NCI-H524 treated with DMSO at 0.1 percent for 48 hours (cell line): Measurements from ENCODE around the gene GJA5.
"Not testable (repeated sequence)": the region's sequence is repeated elsewhere in the genome, so short reads cannot be mapped to it uniquely, and the experiment has no call there.

ENCODE experiments used
- DNase-seq: peaks from one replicate; lab custom pipeline; 2025; lab: John Stamatoyannopoulos, UW

GJA5 gene

DNA sequence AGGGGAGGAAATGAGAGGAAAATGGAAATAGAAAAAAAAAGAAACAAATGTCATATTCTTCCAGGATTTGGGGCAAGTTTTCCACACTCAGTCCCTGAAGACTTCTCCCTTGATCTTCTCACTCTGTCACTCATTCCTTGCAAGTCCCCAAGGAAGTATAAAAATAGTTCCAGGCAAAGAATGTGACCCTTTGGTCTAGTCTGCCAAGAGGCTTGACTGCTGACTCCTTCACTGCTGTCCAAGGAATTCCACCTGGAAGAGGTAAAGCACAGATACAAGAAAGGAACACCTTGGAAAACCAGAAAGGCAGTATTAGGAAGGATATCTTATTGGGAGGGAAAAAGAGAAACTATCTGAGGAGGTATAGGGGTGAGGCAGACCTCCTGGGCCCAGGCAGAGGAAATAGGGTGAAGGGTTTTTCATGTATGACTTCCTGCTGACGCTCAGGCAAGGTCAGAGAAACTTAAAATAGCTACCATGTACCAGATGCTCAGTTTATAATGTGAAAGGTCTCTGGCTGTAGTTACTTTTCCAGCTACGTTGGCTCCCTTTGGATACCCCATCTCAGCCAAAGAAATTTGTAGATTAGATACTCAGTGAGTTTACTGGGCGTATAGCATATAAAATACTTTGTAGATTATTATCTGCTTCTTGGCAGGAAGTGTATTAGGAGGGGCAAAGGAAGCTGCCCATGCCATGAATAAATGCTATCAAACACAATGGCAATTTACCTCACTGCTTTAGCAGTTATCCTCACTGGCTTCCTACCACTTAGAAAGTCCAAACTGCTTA lies 2.0 kb upstream of the GJA5 start:
- DNase-seq: no peak

DNA sequence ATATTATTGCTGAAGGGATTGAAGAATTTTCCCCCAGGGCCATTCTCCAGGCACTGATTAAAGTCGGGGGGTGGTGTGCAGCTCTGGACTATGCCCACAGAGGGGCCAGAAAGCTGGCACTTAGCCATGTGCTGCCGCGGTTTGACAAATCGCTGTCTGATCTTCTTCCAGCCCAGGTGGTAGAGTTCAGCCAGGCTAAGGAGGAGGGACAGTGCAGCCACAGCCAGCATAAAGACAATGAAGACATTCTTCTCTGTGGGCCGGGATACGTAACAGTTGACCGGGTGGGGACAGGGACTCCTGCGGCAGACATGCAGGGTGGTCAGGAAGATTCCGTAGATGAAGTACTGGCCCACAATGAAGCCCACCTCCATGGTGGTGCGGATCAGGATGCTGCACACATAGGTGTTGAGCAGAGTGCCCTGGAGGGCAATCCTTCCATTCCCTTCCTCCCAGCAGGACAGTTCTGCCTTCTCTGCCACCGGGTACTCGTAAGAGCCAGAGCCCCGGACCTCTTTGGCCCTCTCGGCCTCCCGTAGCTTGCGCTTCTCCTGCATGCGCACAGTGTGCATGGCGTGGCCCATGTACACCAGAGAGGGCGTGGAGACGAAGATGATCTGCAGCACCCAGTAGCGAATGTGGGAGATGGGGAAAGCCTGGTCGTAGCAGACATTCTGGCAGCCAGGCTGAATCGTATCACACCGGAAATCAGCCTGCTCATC lies 1.9 kb downstream of the GJA5 start:
- DNase-seq: no peak

- no peak for DNase-seq
These were observed 3.1 kb downstream of the GJA5 start for GRCh38 chr1:147757015-147757990.

- no peak for DNase-seq
These were observed 4.1 kb downstream of the GJA5 start for GRCh38 chr1:147756341-147756740.

GRCh38 chr1:147754661-147755060 lies 5.7 kb downstream of the GJA5 start:
- DNase-seq: no peak

DNA sequence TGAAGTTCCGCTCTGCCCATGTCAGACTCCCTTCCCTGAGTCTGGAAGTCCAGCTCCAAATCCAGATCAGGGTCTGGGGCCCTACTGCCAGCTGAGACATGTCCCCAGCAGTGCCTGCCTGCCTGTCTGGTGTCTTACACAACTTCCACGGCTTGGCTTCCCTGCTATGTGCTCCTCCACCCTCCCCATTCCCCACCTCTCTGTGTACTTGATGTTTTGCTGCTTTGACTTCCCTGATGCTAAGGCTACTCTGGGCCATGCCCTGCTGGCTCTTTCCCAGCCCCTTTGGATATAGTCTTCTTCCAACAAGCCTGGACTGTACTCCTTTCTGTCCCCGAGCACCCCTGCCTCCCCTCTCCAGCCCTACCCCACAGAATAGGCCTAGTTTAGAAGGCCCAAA lies 7.3 kb downstream of the GJA5 start:
- no peak for DNase-seq

DNA sequence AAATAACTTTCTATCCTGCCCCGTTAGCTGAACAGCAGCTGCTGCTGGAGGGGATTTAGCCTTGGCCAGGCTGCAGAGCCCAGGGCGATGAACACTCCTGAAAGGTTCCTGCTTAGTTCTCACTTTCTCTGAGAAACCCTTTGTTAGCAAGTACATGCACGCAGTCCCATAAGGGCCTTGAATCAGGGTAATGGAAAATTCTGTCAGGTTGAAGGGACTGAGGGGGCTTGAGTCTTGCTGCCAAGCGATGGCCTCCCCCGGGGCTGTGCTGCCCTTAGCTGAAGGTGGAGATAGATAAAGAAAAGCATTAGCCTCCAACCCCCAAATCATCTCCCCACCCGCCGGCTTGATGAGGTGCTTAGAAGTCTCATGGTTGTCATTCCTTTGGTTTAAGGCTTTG lies 7.9 kb downstream of the GJA5 start:
- no peak for DNase-seq

GRCh38 chr1:147751346-147751745 lies 9.1 kb downstream of the GJA5 start:
- DNase-seq: no peak

DNA sequence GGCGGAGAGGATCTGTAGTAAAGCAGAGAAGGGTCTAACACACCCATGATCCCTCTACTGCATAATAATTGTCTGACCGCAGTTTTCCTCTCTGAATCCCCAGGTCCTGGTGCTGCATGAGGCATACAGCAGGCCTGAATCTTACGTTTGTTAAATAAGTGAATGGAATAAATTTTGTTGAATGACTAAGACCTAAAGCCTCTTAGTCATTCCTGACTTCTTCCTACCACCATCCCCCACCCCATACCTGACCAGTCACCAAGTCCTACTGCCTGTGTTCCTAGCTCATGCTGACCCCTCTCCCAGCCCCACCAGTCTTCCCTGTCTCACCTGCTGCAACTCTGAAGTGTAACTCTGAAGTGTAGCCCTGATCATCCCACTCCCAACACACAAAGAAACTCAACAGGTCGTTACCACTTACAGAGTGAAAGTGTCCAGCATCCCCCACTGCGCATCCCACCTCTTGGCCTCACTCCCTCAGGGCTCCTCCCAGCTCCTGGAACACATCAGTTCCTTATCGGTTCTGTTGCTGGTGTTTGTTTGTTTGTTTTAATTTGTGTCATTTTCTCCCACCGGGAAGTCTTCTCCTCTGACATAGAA lies 9.7 kb downstream of the GJA5 start:
- no peak for DNase-seq

- no peak for DNase-seq
These were observed 10.6 kb downstream of the GJA5 start for GRCh38 chr1:147749792-147750191.

GRCh38 chr1:147748676-147749350 lies 11.6 kb downstream of the GJA5 start:
- no peak for DNase-seq

DNA sequence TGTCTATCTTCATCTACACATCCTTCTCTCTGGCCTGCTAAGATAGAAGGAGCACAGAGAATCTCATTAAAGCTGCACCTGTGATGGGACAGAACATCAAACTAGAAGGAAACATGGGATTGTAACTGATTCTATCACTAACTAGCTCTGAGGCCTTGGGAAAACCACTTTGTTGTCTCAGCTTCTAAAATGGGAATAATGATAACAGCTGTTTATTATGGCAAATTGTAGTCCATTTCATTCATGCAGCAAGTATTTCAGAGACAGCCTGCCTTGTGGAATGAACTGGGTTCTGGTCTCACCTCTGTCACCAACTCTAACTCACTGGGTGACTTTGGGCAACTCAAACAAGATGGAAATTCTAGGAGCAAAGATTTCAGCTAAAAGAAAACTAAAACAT lies 12.4 kb downstream of the GJA5 start:
- DNase-seq: no peak

- DNase-seq: no peak
These were observed 15.1 kb downstream of the GJA5 start for GRCh38 chr1:147745271-147745670.

- no peak for DNase-seq
These were observed 19.3 kb downstream of the GJA5 start for GRCh38 chr1:147741065-147741464.

DNA sequence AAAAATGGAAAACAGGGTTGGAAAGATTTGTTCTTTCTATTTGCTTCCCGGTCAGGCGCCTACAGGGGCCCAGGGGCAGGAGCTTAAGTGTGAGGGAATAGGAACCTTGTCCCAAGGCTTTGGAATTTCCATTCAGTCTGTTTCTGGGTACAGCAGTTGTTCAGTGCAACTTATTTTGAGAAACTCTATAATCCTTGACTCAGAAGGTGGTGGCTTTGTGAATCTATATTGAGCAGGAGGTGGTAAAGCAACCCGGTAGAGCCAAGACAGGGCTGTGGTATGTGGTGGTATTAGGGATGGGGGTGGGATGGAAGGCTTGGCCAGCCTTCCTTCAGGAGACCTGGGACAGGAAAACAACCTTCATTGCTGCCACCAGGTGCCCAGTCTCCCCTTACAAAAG lies 20.0 kb downstream of the GJA5 start:
- no peak for DNase-seq

GRCh38 chr1:147738739-147739476 lies 21.5 kb downstream of the GJA5 start:
- DNase-seq: no peak

DNA sequence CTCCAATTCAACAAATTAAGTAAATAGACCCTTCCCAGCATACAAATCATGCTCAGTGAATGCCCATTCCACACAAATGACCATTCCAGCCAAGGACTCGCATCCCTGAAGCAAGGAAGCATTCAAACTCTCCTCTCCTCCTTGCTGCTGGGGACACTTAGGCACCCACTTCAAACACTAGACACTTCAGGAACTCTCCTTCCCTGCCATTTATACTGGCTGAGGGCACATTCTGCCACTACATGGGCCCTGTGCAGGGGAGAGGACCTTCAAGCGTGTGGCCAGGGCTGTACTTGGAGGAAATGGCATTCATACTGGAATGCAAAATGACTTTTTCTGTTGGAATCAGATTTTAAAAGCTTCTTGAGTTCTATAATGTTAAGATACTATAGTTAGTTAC lies 22.3 kb downstream of the GJA5 start:
- no peak for DNase-seq

DNA sequence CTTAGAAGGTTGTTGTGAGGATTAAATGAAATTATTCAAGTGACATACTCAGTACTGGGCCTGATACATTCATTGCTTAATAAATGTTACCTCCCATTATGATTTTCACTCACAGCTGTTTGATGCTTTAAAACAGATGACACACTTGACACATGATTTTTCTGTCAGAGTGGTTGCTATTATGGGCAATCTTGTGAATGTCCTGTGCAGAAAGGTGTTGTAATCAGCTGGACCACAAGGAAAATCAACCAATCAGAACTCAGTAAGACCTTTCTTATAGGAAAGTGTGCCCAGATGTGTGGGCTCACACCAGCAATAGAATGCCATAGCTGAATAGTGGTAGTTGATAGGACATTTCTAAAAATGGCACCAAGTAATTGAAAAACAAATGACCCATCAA lies 23.5 kb downstream of the GJA5 start:
- DNase-seq: no peak

GRCh38 chr1:147735423-147735822 lies 25.0 kb downstream of the GJA5 start:
- DNase-seq: no peak

DNA sequence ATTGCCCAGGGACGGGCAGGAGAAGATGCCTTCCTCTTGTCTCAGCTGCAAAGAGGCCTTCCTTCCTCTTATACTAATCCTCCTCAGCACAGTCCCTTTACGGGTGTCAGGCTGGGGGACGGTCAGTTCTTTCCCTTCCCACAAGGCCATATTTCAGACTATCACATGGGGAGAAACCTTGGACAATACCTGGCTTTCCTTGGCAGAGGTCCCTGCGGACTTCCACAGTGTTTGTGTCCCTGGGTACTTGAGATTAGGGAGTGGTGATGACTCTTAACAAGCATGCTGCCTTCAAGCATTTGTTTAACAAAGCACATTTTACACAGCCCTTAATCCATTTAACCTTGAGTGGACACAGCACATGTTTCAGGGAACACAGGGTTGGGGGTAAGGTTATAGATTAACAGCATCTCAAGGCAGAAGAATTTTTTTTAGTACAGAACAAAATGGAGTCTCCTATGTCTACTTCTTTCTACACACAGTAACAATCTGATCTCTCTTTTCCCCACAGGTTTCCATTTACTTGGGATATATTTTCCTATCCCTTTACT lies 26.0 kb downstream of the GJA5 start:
- not testable (repeated sequence) for DNase-seq
